GM12872 (cell line): ENCODE data around the gene ARHGAP24.

Source experiments
- CTCF ChIP-seq: IDR thresholded peaks from 3 replicates; pipeline ENCODE4 v1.5.1; 2011; ENCODE audit warnings: low read depth, mild to moderate bottlenecking, low read length, moderate library complexity; ENCODE audit not compliant: insufficient read depth

The ARHGAP24 gene

GRCh38 chr4:85864259-85865205 lies 389.6 kb downstream of the ARHGAP24 start:
- no peak for TF ChIP-seq CTCF

GRCh38 chr4:85865256-85865655 lies 390.3 kb downstream of the ARHGAP24 start:
- no peak for TF ChIP-seq CTCF

- TF ChIP-seq CTCF, result no peak
These were observed 391.6 kb downstream of the ARHGAP24 start for GRCh38 chr4:85866508-85866907.

GRCh38 chr4:85867271-85867670 lies 392.3 kb downstream of the ARHGAP24 start:
- no peak for TF ChIP-seq CTCF

GRCh38 chr4:85869181-85869580 lies 394.2 kb downstream of the ARHGAP24 start:
- no peak for TF ChIP-seq CTCF

- TF ChIP-seq CTCF, result no peak
These were observed 395.5 kb downstream of the ARHGAP24 start for GRCh38 chr4:85870298-85871083.

GRCh38 chr4:85873566-85873965 lies 398.6 kb downstream of the ARHGAP24 start:
- TF ChIP-seq CTCF, result no peak
